Activated CD4-positive, alpha-beta memory T cell treated with anti-CD3 and anti-CD28 coated beads for 36 hours (primary cell): Measurements from ENCODE around the gene NOS1AP. TPM values are rescaled to one million over a fixed set of nuclear protein-coding genes. Genes with fewer than 3 reads are reported as not detected.
"Not testable (repeated sequence)": the region's sequence is repeated elsewhere in the genome, so short reads cannot be mapped to it uniquely, and the experiment has no call there.

ENCODE experiments used
- CTCF ChIA-PET: fragments of 350-600 bp; sonication (Branson Sonifier 250); formaldehyde crosslinking; loops from one replicate; lab custom pipeline; 2021; ENCODE audit warnings: antibody characterized with exemption, inconsistent platforms; lab: Charles Lee
- POLR2A ChIA-PET: fragments of 350-600 bp; sonication (Branson Sonifier 250); formaldehyde crosslinking; loops from one replicate; lab custom pipeline; 2021; ENCODE audit warnings: antibody characterized with exemption; lab: Charles Lee
- DNase-seq: peaks from one replicate; pipeline ENCODE4 v3.0.0-alpha.2; 2020
- H3K27ac Mint-ChIP-seq: one replicate; pipeline ENCODE4 v1.8.0; 2021; ENCODE audit warnings: mixed read lengths
- H3K27me3 Mint-ChIP-seq: one replicate; pipeline ENCODE4 v1.8.0; 2021; ENCODE audit warnings: mixed read lengths
- H3K36me3 Mint-ChIP-seq: one replicate; pipeline ENCODE4 v1.8.0; 2021; ENCODE audit warnings: mixed read lengths
- H3K4me1 Mint-ChIP-seq: one replicate; pipeline ENCODE4 v1.8.0; 2021; ENCODE audit warnings: low read depth, mixed read lengths
- H3K4me3 Mint-ChIP-seq: one replicate; pipeline ENCODE4 v1.8.0; 2021; ENCODE audit warnings: mild to moderate bottlenecking, mixed read lengths
- H3K9me3 Mint-ChIP-seq: one replicate; pipeline ENCODE4 v1.8.0; 2021; ENCODE audit warnings: mixed read lengths
- intact Hi-C: fragments of 100-400 bp; cut with micrococcal nuclease; formaldehyde crosslinking; loops from one replicate; pipeline ENCODE4 v1.15.1; 2023
- total RNA-seq, 2 experiments: library from RNA; stranded (reverse); gene quantifications; one replicate each; pipeline ENCODE4 v1.2.3, GENCODE V29; 2021

The NOS1AP gene
- total RNA-seq, 2 experiments from 2014 or later: 0.12 TPM; not detected in 1

DNA sequence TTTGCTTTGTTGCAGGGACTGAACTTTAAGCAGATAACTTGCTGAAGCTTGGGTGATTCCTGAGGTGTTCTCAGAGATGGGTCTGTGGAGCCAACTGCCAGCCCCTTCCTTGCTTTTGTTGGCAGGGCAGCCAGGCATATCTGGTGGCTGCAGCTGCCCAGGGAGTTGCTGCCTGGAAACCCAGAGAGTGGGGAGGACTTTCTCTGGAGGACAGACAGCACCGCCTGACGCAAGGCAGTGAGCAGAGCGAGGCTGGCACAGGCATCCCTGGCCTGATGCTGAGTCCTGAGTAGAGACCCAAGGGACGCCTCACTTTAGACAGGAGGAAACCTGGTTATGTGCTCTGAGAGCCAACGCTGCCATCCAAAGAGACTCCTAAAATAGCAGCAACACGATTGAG lies 36.1 kb upstream of the NOS1AP start:
- no peaks in the 10 kb centered on the region for H3K9me3 Mint-ChIP-seq
- H3K36me3 Mint-ChIP-seq: no peaks in the 10 kb centered on the region
- intact Hi-C loops: loop anchor here (10.0 kb wide), 1 partner anchor 389 kb away; no protein-coding TSS in a partner anchor
- peaks cover 4% of the 10 kb centered on the region for H3K4me1 Mint-ChIP-seq
- H3K27ac Mint-ChIP-seq: no peak overlapping the region
- ChIA-PET CTCF (interaction anchor here (0.8 to 5.8 kb wide), 3 partner anchors 23 to 241 kb away, joined by 3 to 144 read pairs (median 3); no protein-coding TSS in a partner anchor), POLR2A (no interaction called here)
- H3K27me3 Mint-ChIP-seq: peaks cover 18% of the 10 kb centered on the region
- H3K4me3 Mint-ChIP-seq: no peak overlapping the region
- DNase-seq: no peak

- POLR2A ChIA-PET: no interaction called here
Observed at GRCh38 chr1:162035241-162035640, 34.2 kb upstream of the NOS1AP start.

GRCh38 chr1:162036163-162036562 lies 33.3 kb upstream of the NOS1AP start:
- Mint-ChIP-seq H3K4me3 (no peak overlapping the region), H3K9me3 (no peaks in the 10 kb centered on the region), H3K27me3 (peaks cover 11% of the 10 kb centered on the region), H3K4me1 (peaks cover 4% of the 10 kb centered on the region), H3K27ac (no peak overlapping the region), H3K36me3 (no peaks in the 10 kb centered on the region)
- intact Hi-C loops: loop anchor here (2.0 to 10.0 kb wide), 2 partner anchors 269 to 391 kb away; partner anchors contain the start of gene ATF6
- CTCF ChIA-PET: interaction anchor here (0.6 to 5.8 kb wide), 8 partner anchors 8 to 286 kb away, joined by 3 to 144 read pairs (median 5); partner anchors contain the start of gene DUSP12
- POLR2A ChIA-PET: interaction anchor here (0.9 kb wide), 1 partner anchor 244 kb away, joined by 6 read pairs; no protein-coding TSS in a partner anchor
- DNase-seq: no peak

More at GRCh38 chr1:162035241-162035640, 34.2 kb upstream of the NOS1AP start:
- CTCF ChIA-PET: interaction anchor here (0.7 to 5.8 kb wide), 4 partner anchors 8 to 243 kb away, joined by 3 to 144 read pairs (median 6); partner anchors contain the start of gene OLFML2B
- H3K9me3 Mint-ChIP-seq: no peaks in the 10 kb centered on the region
- no peak overlapping the region for H3K4me3 Mint-ChIP-seq
- DNase-seq: peak; percentile 29
- intact Hi-C loops: loop anchor here (10.0 kb wide), 1 partner anchor 390 kb away; no protein-coding TSS in a partner anchor
- H3K4me1 Mint-ChIP-seq: peaks cover 4% of the 10 kb centered on the region
- peaks cover 12% of the 10 kb centered on the region for H3K27me3 Mint-ChIP-seq
- no peak overlapping the region for H3K27ac Mint-ChIP-seq
- no peaks in the 10 kb centered on the region for H3K36me3 Mint-ChIP-seq

DNA sequence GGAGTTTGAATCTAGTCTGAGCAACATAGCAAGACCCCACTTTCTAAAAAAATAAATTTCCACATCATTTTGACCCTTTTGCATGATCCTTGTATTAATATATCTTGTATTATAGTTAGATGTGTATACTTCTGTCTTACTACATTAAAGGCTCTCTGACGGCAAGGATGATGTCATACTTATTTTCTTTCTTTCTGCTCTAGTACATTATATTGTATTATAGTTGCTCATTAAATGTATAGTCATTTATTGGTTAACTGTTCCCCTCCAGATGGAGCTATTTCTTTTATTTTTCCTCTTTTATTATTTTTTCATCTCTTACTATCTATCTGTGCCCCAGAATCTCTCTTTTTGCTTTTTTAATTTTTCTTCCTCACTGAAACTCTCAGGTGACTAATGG lies 30.9 kb upstream of the NOS1AP start:
- Mint-ChIP-seq H3K27me3 (peaks cover 15% of the 10 kb centered on the region), H3K4me1 (peaks cover 4% of the 10 kb centered on the region), H3K9me3 (peaks cover 4% of the 10 kb centered on the region), H3K4me3 (no peak overlapping the region), H3K27ac (no peak overlapping the region), H3K36me3 (peaks cover 2% of the 10 kb centered on the region)
- intact Hi-C loops: loop anchor here (10.0 kb wide), 1 partner anchor 394 kb away; no protein-coding TSS in a partner anchor
- CTCF ChIA-PET: interaction anchor here (2.4 to 5.8 kb wide), 3 partner anchors 10 to 246 kb away, joined by 11 to 144 read pairs (median 15); partner anchors contain the start of gene OLFML2B
- no peak for DNase-seq
- POLR2A ChIA-PET: no interaction called here

- H3K27me3 Mint-ChIP-seq: peaks cover 10% of the 10 kb centered on the region
- no peak for DNase-seq
- POLR2A ChIA-PET: no interaction called here
- no peak overlapping the region for H3K27ac Mint-ChIP-seq
- H3K4me1 Mint-ChIP-seq: peaks cover 4% of the 10 kb centered on the region
- peaks cover 2% of the 10 kb centered on the region for H3K36me3 Mint-ChIP-seq
- H3K9me3 Mint-ChIP-seq: peaks cover 4% of the 10 kb centered on the region
- intact Hi-C loops: no loop called here
- CTCF ChIA-PET: no interaction called here
- H3K4me3 Mint-ChIP-seq: no peak overlapping the region
Observed at GRCh38 chr1:162040001-162040400, 29.5 kb upstream of the NOS1AP start.

DNA sequence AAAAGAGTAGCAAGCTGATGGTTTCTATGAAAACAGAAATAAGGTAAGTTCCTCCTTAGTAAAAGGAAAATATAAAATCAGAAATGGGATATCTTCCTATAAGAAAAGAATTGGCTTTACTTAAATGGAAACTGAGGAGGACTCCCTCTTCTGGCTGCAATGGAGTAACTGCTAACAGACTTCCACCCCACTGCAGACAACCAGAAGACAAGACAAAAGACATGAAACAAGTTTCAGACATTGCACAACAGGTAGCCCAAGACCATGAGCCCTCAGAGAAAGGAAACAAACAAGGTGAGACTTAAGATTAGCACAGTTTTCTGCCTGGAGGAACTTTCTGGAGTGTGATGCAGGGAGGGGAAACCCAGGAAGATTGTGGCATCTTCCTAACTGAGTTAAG lies 28.8 kb upstream of the NOS1AP start:
- Mint-ChIP-seq H3K4me1 (no peaks in the 10 kb centered on the region), H3K4me3 (no peak overlapping the region), H3K36me3 (peaks cover 2% of the 10 kb centered on the region), H3K27me3 (peaks cover 10% of the 10 kb centered on the region), H3K27ac (no peak overlapping the region), H3K9me3 (peaks cover 4% of the 10 kb centered on the region)
- no peak for DNase-seq
- intact Hi-C loops: no loop called here
- ChIA-PET CTCF (interaction anchor here (0.7 to 1.4 kb wide), 2 partner anchors 16 to 248 kb away, joined by 4 to 10 read pairs; no protein-coding TSS in a partner anchor), POLR2A (no interaction called here)

- no peaks in the 10 kb centered on the region for H3K4me1 Mint-ChIP-seq
- H3K27ac Mint-ChIP-seq: no peak overlapping the region
- H3K4me3 Mint-ChIP-seq: no peak overlapping the region
- no peak for DNase-seq
- intact Hi-C loops: no loop called here
- ChIA-PET CTCF (interaction anchor here (1.5 to 1.8 kb wide), 2 partner anchors 8 to 14 kb away, joined by 5 read pairs; no protein-coding TSS in a partner anchor), POLR2A (no interaction called here)
- peaks cover 9% of the 10 kb centered on the region for H3K27me3 Mint-ChIP-seq
- H3K9me3 Mint-ChIP-seq: peaks cover 4% of the 10 kb centered on the region
- H3K36me3 Mint-ChIP-seq: peaks cover 2% of the 10 kb centered on the region
Observed at GRCh38 chr1:162042361-162042760, 27.1 kb upstream of the NOS1AP start.

DNA sequence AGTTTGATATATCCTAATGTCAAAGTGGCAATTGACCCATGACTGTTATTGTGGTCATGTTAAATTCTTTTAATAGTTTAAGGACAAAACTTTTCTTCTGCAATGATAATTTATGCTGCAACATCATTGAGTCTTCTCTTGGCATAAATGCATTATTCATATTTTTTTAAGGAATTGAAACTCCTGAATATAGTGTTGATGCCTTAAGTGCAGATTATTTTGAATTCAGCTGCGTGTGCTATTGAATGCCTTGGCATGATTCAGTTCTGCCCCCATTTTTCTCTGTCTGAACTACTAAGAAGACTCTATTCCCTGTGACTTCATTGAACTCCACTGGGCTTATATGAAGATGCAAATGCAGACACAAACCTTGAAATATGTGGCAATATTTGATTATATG lies 22.6 kb upstream of the NOS1AP start:
- POLR2A ChIA-PET: no interaction called here
- peaks cover 4% of the 10 kb centered on the region for H3K27me3 Mint-ChIP-seq
- H3K27ac Mint-ChIP-seq: no peak overlapping the region
- CTCF ChIA-PET: interaction anchor here (2.8 kb wide), 1 partner anchor 9 kb away, joined by 11 read pairs; no protein-coding TSS in a partner anchor
- no peak overlapping the region for H3K4me3 Mint-ChIP-seq
- peaks cover 2% of the 10 kb centered on the region for H3K36me3 Mint-ChIP-seq
- intact Hi-C loops: no loop called here
- H3K4me1 Mint-ChIP-seq: no peaks in the 10 kb centered on the region
- DNase-seq: no peak
- peaks cover 3% of the 10 kb centered on the region for H3K9me3 Mint-ChIP-seq

DNA sequence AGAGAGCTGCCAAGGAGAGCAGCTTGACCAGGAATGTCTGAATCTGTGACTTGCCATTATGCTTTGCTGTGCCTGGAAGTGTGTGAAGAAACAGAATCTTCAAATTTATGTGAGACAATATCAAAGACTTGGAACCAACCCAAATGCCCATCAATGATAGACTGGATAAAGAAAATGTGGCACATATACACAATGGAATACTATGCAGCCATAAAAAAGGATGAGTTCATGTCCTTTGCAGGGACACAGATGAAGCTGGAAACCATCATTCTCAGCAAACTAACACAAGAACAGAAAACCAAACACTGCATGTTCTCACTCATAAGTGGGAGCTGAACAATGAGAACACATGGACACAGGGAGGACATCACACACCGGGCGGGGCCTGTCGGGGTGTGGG lies 15.5 kb upstream of the NOS1AP start:
- POLR2A ChIA-PET, H3K4me1 Mint-ChIP-seq, H3K4me3 Mint-ChIP-seq, intact Hi-C loops, H3K36me3 Mint-ChIP-seq, H3K27ac Mint-ChIP-seq, CTCF ChIA-PET, DNase-seq, H3K9me3 Mint-ChIP-seq, H3K27me3 Mint-ChIP-seq: not testable (repeated sequence)

GRCh38 chr1:162055062-162055461 lies 14.4 kb upstream of the NOS1AP start:
- no peaks in the 10 kb centered on the region for H3K36me3 Mint-ChIP-seq
- intact Hi-C loops: loop anchor here (5.0 kb wide), 1 partner anchor 792 kb away; no protein-coding TSS in a partner anchor
- ChIA-PET POLR2A (no interaction called here), CTCF (no interaction called here)
- H3K4me3 Mint-ChIP-seq: no peak overlapping the region
- no peak overlapping the region for H3K27ac Mint-ChIP-seq
- peaks cover 6% of the 10 kb centered on the region for H3K27me3 Mint-ChIP-seq
- no peaks in the 10 kb centered on the region for H3K4me1 Mint-ChIP-seq
- no peaks in the 10 kb centered on the region for H3K9me3 Mint-ChIP-seq
- DNase-seq: no peak

GRCh38 chr1:162056043-162056442 lies 13.4 kb upstream of the NOS1AP start:
- intact Hi-C loops: loop anchor here (1.0 to 5.0 kb wide), 3 partner anchors 220 to 791 kb away; no protein-coding TSS in a partner anchor
- DNase-seq: peak; percentile 63
- H3K9me3 Mint-ChIP-seq: no peaks in the 10 kb centered on the region
- H3K4me1 Mint-ChIP-seq: no peaks in the 10 kb centered on the region
- H3K4me3 Mint-ChIP-seq: no peak overlapping the region
- ChIA-PET POLR2A (no interaction called here), CTCF (interaction anchor here (0.6 to 1.5 kb wide), 22 partner anchors 13 to 1260 kb away, joined by 3 to 27 read pairs (median 4); partner anchors contain the start of genes NOS1AP and OLFML2B)
- H3K27me3 Mint-ChIP-seq: peaks cover 9% of the 10 kb centered on the region
- H3K36me3 Mint-ChIP-seq: no peaks in the 10 kb centered on the region
- H3K27ac Mint-ChIP-seq: no peak overlapping the region

DNA sequence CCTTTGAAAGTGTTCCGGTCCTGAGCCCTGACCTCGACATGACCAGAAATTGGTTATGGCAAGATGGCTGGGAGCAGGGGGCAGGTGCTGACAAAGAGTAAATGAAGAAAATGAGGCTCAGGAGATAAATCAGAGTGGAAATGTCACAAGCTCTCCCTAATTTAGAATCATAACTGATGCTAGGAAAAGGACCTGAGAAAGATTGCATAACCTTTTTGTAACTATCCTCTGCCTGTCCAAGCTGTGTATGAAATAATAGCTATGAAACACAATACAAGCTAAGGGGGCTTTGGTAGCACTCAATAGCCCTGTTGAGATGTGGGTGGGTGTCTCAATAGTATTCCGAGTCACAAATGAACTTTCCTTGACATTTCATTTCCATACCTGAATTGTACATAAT lies 12.9 kb upstream of the NOS1AP start:
- ChIA-PET CTCF (interaction anchor here (0.6 to 1.5 kb wide), 21 partner anchors 12 to 792 kb away, joined by 3 to 27 read pairs (median 4); partner anchors contain the start of genes NOS1AP and OLFML2B), POLR2A (no interaction called here)
- DNase-seq: no peak
- Mint-ChIP-seq H3K27ac (no peak overlapping the region), H3K9me3 (no peaks in the 10 kb centered on the region), H3K4me1 (no peaks in the 10 kb centered on the region), H3K27me3 (peaks cover 9% of the 10 kb centered on the region), H3K4me3 (no peak overlapping the region), H3K36me3 (no peaks in the 10 kb centered on the region)
- intact Hi-C loops: loop anchor here (1.0 to 5.0 kb wide), 3 partner anchors 220 to 791 kb away; no protein-coding TSS in a partner anchor
